CD4-positive, alpha-beta T cell (primary cell): Measurements from ENCODE around the gene GSE1. TPM values are rescaled to one million over a fixed set of nuclear protein-coding genes. Genes with fewer than 3 reads are reported as not detected.
A peak's percentile ranks its signal among the peaks of the same experiment; 100 is the strongest.

Experiments
- ATAC-seq: fragments of 200-7000 bp; cut with Tn5 transposase; one replicate; pipeline ENCODE4 v1.10.0; 2022; ENCODE audit warnings: mild to moderate bottlenecking; ENCODE audit not compliant: poor library complexity
- CTCF ChIA-PET: fragments of 350-600 bp; sonication (Branson Sonifier 250); formaldehyde crosslinking; loops from one replicate; lab custom pipeline; 2021; ENCODE audit warnings: antibody characterized with exemption, inconsistent platforms; lab: Charles Lee
- POLR2A ChIA-PET: fragments of 350-600 bp; sonication (Branson Sonifier 250); formaldehyde crosslinking; loops from one replicate; lab custom pipeline; 2021; ENCODE audit warnings: antibody characterized with exemption, inconsistent platforms; lab: Charles Lee
- DNase-seq, 14 experiments: peaks; one replicate each; pipeline ENCODE4 v3.0.0-alpha.2; 2013 to 2020; ENCODE audit warnings: mixed read lengths in 2 of 14
- H3K27ac ChIP-seq, 2 donors: one replicate each; pipeline versions ENCODE4 v1.5.1 to v1.7.0; 2013; ENCODE audit warnings: low read length in 2 of 2, low read depth in 1 of 2, mild to moderate bottlenecking in 1 of 2
- H3K27me3 ChIP-seq, 2 experiments: 1 replicate in 1 of 2; 2 replicates in 1 of 2; pipeline versions ENCODE4 v1.6.1 to v1.7.0; 2013; ENCODE audit warnings: low read length in 2 of 2, control low read depth in 1 of 2, mild to moderate bottlenecking in 1 of 2, moderate library complexity in 1 of 2; ENCODE audit not compliant: insufficient read depth in 2 of 2, control insufficient read depth in 1 of 2
- H3K36me3 ChIP-seq: one replicate; pipeline ENCODE4 v1.6.1; 2013; ENCODE audit warnings: low read length, control low read depth; ENCODE audit not compliant: insufficient read depth
- H3K4me1 ChIP-seq: one replicate; pipeline ENCODE4 v1.6.1; 2013; ENCODE audit warnings: low read length, control low read depth; ENCODE audit not compliant: insufficient read depth
- H3K4me3 ChIP-seq: one replicate; pipeline ENCODE4 v1.5.1; 2013; ENCODE audit warnings: mild to moderate bottlenecking, low read length, moderate library complexity
- H3K9me3 ChIP-seq, 2 experiments: 1 replicate in 1 of 2; 2 replicates in 1 of 2; pipeline versions ENCODE4 v1.6.1 to v1.7.0; 2013; ENCODE audit warnings: low read length in 2 of 2, mild to moderate bottlenecking in 2 of 2, control low read depth in 1 of 2, moderate library complexity in 1 of 2; ENCODE audit not compliant: control insufficient read depth in 1 of 2, insufficient read depth in 1 of 2
- H3K27ac Mint-ChIP-seq: one replicate; pipeline ENCODE4 v1.8.0; 2020; ENCODE audit warnings: mixed read lengths
- H3K27me3 Mint-ChIP-seq: one replicate; pipeline ENCODE4 v1.8.0; 2021; ENCODE audit warnings: mixed read lengths
- H3K36me3 Mint-ChIP-seq: one replicate; pipeline ENCODE4 v1.8.0; 2021; ENCODE audit warnings: low read depth, mixed read lengths
- H3K4me1 Mint-ChIP-seq: one replicate; pipeline ENCODE4 v1.8.0; 2021; ENCODE audit warnings: low read depth, mixed read lengths
- H3K4me3 Mint-ChIP-seq: one replicate; pipeline ENCODE4 v1.8.0; 2020; ENCODE audit warnings: mild to moderate bottlenecking, mixed read lengths
- H3K9me3 Mint-ChIP-seq: one replicate; pipeline ENCODE4 v1.8.0; 2020; ENCODE audit warnings: mixed read lengths
- intact Hi-C, 2 experiments: fragments of 100-400 bp; cut with DNase I in 1 of 2; cut with micrococcal nuclease in 1 of 2; formaldehyde crosslinking; loops; one replicate each; pipeline versions ENCODE4 v1.15.1 to v1.9.0; 2023 to 2025; cut with DNase I, micrococcal nuclease
- total RNA-seq, 174 experiments: library from RNA in 2 of 174; stranded (reverse) in 2 of 174; gene quantifications; one replicate each; pipeline ENCODE4 v1.2.3 and lab custom pipeline; 2021 to 2026
- TF ChIP-seq, protein P1 (sequence below): fragments of 200-600 bp; IDR thresholded peaks from one replicate; pipeline ENCODE4 v1.8.0; 2022; ENCODE audit warnings: antibody characterized with exemption, mild to moderate bottlenecking

GSE1 gene
- total RNA-seq, 2 experiments from 2014 or later: 11.7 to 13.7 TPM

DNA sequence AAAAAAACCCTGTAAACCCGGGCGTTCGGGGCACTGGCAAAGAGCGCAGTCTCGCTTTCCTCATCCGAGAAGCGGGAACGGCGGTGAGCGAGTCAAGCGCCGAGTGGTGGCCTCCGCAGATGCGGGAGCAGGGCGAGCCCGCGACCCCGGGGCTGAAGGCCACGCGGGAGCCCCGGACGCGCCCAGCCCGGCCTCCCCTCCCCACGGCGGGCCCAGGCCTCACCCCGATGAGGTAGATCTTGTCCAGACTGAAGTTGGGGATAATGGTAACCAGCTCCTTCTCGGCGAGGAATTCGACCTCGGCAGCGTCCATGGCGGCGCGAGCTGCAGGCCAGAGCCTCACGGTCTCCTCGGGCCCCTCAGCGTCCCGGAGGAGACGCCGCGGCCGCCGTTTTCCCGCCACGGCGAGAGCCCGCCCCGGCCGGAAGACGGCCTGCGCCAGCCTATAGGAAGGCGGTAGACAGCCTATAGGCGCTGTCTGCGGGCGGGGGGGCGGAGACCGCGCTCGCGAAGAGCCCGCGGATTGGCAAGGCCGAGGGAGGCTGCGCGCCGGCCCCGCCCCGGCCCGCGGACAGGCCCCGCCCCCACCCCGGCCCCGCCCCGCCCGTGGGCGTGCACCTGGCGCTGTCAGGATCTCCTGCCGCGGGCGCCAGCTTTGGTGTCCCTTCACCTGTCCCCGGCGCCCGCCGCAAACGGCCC is 75.6 kb downstream of the GSE1 start, which contains the start of gene GINS2:
GINS2 (minus strand) TSS at position 369 of the 699 bp plus-strand sequence; CDS start at position 313, 56 bp downstream.
- H3K4me3 Mint-ChIP-seq: peak within 1 kb of the TSS; percentile 91
- peak within 1 kb of the TSS; percentile 57 for H3K4me3 ChIP-seq
- H3K36me3 ChIP-seq: no peaks in the 10 kb centered on the region
- peaks cover 6% of the 10 kb centered on the region for H3K27me3 Mint-ChIP-seq
- TF ChIP-seq, protein P1, sequence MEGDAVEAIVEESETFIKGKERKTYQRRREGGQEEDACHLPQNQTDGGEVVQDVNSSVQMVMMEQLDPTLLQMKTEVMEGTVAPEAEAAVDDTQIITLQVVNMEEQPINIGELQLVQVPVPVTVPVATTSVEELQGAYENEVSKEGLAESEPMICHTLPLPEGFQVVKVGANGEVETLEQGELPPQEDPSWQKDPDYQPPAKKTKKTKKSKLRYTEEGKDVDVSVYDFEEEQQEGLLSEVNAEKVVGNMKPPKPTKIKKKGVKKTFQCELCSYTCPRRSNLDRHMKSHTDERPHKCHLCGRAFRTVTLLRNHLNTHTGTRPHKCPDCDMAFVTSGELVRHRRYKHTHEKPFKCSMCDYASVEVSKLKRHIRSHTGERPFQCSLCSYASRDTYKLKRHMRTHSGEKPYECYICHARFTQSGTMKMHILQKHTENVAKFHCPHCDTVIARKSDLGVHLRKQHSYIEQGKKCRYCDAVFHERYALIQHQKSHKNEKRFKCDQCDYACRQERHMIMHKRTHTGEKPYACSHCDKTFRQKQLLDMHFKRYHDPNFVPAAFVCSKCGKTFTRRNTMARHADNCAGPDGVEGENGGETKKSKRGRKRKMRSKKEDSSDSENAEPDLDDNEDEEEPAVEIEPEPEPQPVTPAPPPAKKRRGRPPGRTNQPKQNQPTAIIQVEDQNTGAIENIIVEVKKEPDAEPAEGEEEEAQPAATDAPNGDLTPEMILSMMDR: no peak
- intact Hi-C loops: loop anchor here in 1 of 2 experiments (1.0 to 5.0 kb wide), 3 partner anchors 30 to 864 kb away; no protein-coding TSS in a partner anchor
- POLR2A ChIA-PET: no interaction called here
- H3K4me1 ChIP-seq: peaks cover 26% of the 10 kb centered on the region
- peak within 1 kb of the TSS; percentile 61 for H3K27ac Mint-ChIP-seq
- peak; percentile 80 to 95 (median 88) for DNase-seq
- peaks cover 0 to 9% of the 10 kb centered on the region in 2 experiments for H3K9me3 ChIP-seq
- H3K36me3 Mint-ChIP-seq: no peaks in the 10 kb centered on the region
- H3K27ac ChIP-seq: no peak within 1 kb of the TSS
- CTCF ChIA-PET: interaction anchor here (1.7 kb wide), 1 partner anchor 73 kb away, joined by 6 read pairs; no protein-coding TSS in a partner anchor
- peak; percentile 99 for ATAC-seq
- H3K27me3 ChIP-seq: peaks cover 0 to 2% of the 10 kb centered on the region in 2 experiments
- no peaks in the 10 kb centered on the region for H3K4me1 Mint-ChIP-seq
- H3K9me3 Mint-ChIP-seq: no peaks in the 10 kb centered on the region

DNA sequence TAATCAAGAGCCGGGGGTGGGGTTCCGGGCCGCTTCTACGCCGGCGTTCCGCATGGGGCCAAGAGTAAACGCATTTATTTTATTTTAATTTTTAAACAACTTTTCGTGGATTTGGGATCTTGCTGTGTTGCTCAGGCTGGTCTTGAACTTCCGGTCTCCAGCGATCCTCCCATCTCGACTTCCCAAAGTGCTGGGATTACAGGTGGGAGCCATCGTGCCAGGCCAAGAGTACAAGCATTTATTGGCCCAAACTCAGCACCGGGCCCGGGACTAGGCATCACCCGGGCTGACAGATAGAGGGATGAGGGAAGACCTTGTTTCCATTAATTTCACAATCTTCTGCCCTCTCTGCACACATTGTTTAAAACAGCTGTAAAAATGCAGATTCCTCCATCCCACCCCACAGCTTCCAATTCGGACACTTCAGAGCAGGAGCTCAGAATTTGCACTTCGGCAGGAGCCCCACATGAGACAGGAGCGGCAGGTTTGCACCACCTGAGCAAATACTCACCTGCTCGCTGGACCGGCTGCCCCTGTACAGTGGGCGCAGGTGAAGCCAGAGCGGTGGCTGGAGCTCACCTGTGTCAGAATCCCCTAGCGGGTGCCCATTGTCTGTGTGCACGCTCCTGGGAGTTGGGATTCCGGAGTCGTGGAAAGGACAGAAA is 76.3 kb downstream of the GSE1 start:
- DNase-seq (peak in 1 of 14 experiments; percentile 7), ATAC-seq (no peak)
- intact Hi-C loops: loop anchor here in 1 of 2 experiments (5.0 kb wide), 2 partner anchors 113 to 863 kb away; no protein-coding TSS in a partner anchor
- POLR2A ChIA-PET: no interaction called here
- TF ChIP-seq, protein P1: no peak
- H3K9me3 ChIP-seq: peaks cover 0 to 9% of the 10 kb centered on the region in 2 experiments
- Mint-ChIP-seq H3K27ac (no peak overlapping the region), H3K27me3 (peaks cover 6% of the 10 kb centered on the region), H3K9me3 (no peaks in the 10 kb centered on the region), H3K4me1 (no peaks in the 10 kb centered on the region), H3K36me3 (no peaks in the 10 kb centered on the region), H3K4me3 (peak overlapping the region; percentile 60)
- CTCF ChIA-PET: interaction anchor here (1.7 kb wide), 1 partner anchor 74 kb away, joined by 6 read pairs; no protein-coding TSS in a partner anchor
- no peaks in the 10 kb centered on the region for H3K36me3 ChIP-seq
- H3K27ac ChIP-seq: no peak overlapping the region
- peaks cover 0 to 3% of the 10 kb centered on the region in 2 experiments for H3K27me3 ChIP-seq
- peaks cover 26% of the 10 kb centered on the region for H3K4me1 ChIP-seq
- peak overlapping the region; percentile 48 for H3K4me3 ChIP-seq

DNA sequence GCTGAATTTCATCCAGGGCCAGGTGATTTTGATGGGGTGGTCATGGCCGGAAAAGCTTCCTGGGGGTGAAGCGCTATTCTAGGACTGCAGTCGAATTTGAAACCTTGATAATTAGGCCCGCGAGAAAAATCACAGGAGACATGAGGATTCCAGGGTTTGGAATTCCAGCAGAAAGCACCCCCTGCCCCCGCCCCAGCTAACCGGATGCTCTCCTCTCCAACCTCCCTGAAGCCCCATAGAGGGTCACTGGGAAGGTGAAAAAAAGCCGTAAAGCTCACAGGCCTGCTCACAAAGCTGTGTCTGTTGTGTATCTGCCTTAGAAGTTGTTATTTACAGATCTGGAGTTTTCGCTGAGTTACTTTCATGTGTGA is 76.8 kb downstream of the GSE1 start:
- CTCF ChIA-PET: interaction anchor here (1.7 kb wide), 1 partner anchor 74 kb away, joined by 6 read pairs; no protein-coding TSS in a partner anchor
- DNase-seq (no peak), ATAC-seq (no peak)
- no peak overlapping the region for H3K27ac ChIP-seq
- Mint-ChIP-seq H3K4me1 (no peaks in the 10 kb centered on the region), H3K4me3 (no peak overlapping the region), H3K27me3 (peaks cover 6% of the 10 kb centered on the region), H3K36me3 (no peaks in the 10 kb centered on the region), H3K9me3 (no peaks in the 10 kb centered on the region), H3K27ac (no peak overlapping the region)
- H3K4me1 ChIP-seq: peaks cover 26% of the 10 kb centered on the region
- POLR2A ChIA-PET: no interaction called here
- H3K9me3 ChIP-seq: peaks cover 0 to 9% of the 10 kb centered on the region in 2 experiments
- TF ChIP-seq, protein P1: no peak
- intact Hi-C loops: loop anchor here in 1 of 2 experiments (5.0 kb wide), 2 partner anchors 112 to 862 kb away; no protein-coding TSS in a partner anchor
- H3K4me3 ChIP-seq: no peak overlapping the region
- H3K36me3 ChIP-seq: no peaks in the 10 kb centered on the region
- H3K27me3 ChIP-seq: peaks cover 0 to 3% of the 10 kb centered on the region in 2 experiments
